PC-9 (cell line): Measurements from ENCODE around the gene PNCK.

Experiments used
- CTCF ChIP-seq: fragments of 200-600 bp; sonication (generic); conservative IDR thresholded peaks from 2 replicates; pipeline ENCODE4 v1.6.1; 2017; ENCODE audit warnings: mixed run types, antibody characterized with exemption, mild to moderate bottlenecking, moderate library complexity
- EZH2 ChIP-seq: fragments of 200-600 bp; sonication (generic); IDR thresholded peaks from 2 replicates; pipeline ENCODE4 v1.8.0; 2017; ENCODE audit warnings: antibody characterized with exemption, low read depth

DNA sequence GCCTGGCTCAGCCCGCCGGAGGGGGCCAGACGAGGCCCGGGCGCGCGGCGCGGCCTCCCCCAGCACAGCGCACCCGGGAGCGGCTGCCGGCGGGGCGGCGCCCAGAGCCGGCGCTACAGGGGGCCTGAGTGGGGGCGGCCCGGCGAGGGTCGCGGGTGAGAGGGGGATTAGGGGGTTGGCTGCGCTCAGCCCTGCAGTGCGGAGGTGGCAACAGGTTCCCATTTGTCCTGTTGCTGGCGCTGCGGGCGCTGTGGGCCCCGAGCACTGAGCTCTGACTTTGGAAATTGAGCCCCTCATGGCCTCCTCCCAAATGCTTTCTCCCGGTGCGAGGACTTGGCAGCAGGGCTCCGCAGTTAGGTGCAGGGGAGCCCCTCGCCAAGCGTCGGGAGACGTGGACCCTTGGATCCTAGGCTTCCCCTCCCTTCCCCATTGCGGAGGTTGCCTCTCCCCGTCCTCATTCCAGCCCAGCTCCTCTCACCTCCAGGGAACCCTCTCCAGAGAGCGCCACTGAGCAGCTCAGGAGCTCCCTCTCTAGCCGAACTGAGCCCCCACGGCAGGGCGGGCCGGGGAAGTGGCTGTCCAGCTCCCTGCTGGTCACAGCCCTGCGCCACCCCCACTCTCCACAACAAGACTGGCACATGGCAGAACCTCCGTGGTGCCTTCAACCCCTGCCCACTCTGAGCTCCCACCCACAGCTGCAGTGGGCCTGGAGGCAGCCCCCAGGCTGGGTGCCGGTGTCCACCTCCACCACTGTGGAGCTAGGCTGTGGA lies 29.1 kb downstream of the PNCK start:
- TF ChIP-seq CTCF (no peak), EZH2 (no peak)
